CD4-positive, alpha-beta T cell treated with Interleukin-4 for 4 hours (primary cell): Measurements from ENCODE around the gene ANKRD44.

ENCODE experiments used
- DNase-seq: peaks from one replicate; pipeline ENCODE4 v3.0.0-alpha.2; 2020

ANKRD44 gene

GRCh38 chr2:197204519-197205250 is 105.9 kb downstream of the ANKRD44 start:
- DNase-seq: no peak

GRCh38 chr2:197201874-197202273 is 108.7 kb downstream of the ANKRD44 start:
- DNase-seq: no peak

- DNase-seq: no peak
Observed at GRCh38 chr2:197200762-197201058, 109.9 kb downstream of the ANKRD44 start.

- DNase-seq: no peak
Observed at GRCh38 chr2:197200051-197200761, 110.4 kb downstream of the ANKRD44 start.

GRCh38 chr2:197198890-197199289 is 111.7 kb downstream of the ANKRD44 start:
- DNase-seq: peak; percentile 97

GRCh38 chr2:197197895-197198311 is 112.7 kb downstream of the ANKRD44 start:
- peak; percentile 45 for DNase-seq

GRCh38 chr2:197196541-197197180 is 113.9 kb downstream of the ANKRD44 start:
- peak; percentile 79 for DNase-seq

GRCh38 chr2:197195518-197195917 is 115.1 kb downstream of the ANKRD44 start:
- DNase-seq: no peak

- DNase-seq: peak; percentile 84
Observed at GRCh38 chr2:197191940-197192322, 118.6 kb downstream of the ANKRD44 start.

GRCh38 chr2:197191177-197191939 is 119.2 kb downstream of the ANKRD44 start:
- DNase-seq: peak; percentile 76

GRCh38 chr2:197190100-197190432 is 120.5 kb downstream of the ANKRD44 start:
- DNase-seq: no peak

GRCh38 chr2:197189426-197190099 is 121.0 kb downstream of the ANKRD44 start:
- no peak for DNase-seq

- DNase-seq: no peak
Observed at GRCh38 chr2:197185676-197186075, 124.9 kb downstream of the ANKRD44 start.

GRCh38 chr2:197184959-197185586 is 125.5 kb downstream of the ANKRD44 start:
- no peak for DNase-seq

- DNase-seq: no peak
Observed at GRCh38 chr2:197183355-197183754, 127.2 kb downstream of the ANKRD44 start.

GRCh38 chr2:197182668-197183067 is 127.9 kb downstream of the ANKRD44 start:
- no peak for DNase-seq

- DNase-seq: no peak
Observed at GRCh38 chr2:197181491-197181890, 129.1 kb downstream of the ANKRD44 start.

- DNase-seq: no peak
Observed at GRCh38 chr2:197179744-197180498, 130.7 kb downstream of the ANKRD44 start.

GRCh38 chr2:197176522-197176921 is 134.1 kb downstream of the ANKRD44 start:
- no peak for DNase-seq

GRCh38 chr2:197174539-197175094 is 136.0 kb downstream of the ANKRD44 start:
- no peak for DNase-seq

GRCh38 chr2:197171582-197171981 is 139.0 kb downstream of the ANKRD44 start:
- DNase-seq: no peak
